Uterus (tissue), 2 donors: ENCODE measurements around the gene CYP4B1.

Experiments used
- POLR2A ChIP-seq, 2 donors: fragments of 450-650 bp; IDR thresholded peaks; one replicate each; pipeline ENCODE4 v1.6.1; 2016; ENCODE audit warnings: antibody characterized with exemption in 2 of 2, mild to moderate bottlenecking in 1 of 2, moderate library complexity in 1 of 2
- TF ChIP-seq, protein P1 (sequence below), 4 experiments: fragments of 200-600 bp in 2 of 4; fragments of 450-650 bp in 2 of 4; sonication (generic) in 2 of 4; IDR thresholded peaks; one replicate each; pipeline ENCODE4 v1.5.1; 2016 to 2019; ENCODE audit warnings: antibody characterized with exemption in 4 of 4, mild to moderate bottlenecking in 2 of 4, moderate library complexity in 1 of 4

- TF ChIP-seq POLR2A (IDR thresholded peaks at IDR 0.05): no peak
- TF ChIP-seq, protein P1, sequence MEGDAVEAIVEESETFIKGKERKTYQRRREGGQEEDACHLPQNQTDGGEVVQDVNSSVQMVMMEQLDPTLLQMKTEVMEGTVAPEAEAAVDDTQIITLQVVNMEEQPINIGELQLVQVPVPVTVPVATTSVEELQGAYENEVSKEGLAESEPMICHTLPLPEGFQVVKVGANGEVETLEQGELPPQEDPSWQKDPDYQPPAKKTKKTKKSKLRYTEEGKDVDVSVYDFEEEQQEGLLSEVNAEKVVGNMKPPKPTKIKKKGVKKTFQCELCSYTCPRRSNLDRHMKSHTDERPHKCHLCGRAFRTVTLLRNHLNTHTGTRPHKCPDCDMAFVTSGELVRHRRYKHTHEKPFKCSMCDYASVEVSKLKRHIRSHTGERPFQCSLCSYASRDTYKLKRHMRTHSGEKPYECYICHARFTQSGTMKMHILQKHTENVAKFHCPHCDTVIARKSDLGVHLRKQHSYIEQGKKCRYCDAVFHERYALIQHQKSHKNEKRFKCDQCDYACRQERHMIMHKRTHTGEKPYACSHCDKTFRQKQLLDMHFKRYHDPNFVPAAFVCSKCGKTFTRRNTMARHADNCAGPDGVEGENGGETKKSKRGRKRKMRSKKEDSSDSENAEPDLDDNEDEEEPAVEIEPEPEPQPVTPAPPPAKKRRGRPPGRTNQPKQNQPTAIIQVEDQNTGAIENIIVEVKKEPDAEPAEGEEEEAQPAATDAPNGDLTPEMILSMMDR (IDR thresholded peaks at IDR 0.05): no peak
Measured at GRCh38 chr1:46800742-46801141, 1.9 kb downstream of the CYP4B1 start.
